ENCODE measurements around the gene ABRAXAS1. TPM values are rescaled to one million over a fixed set of nuclear protein-coding genes. Genes with fewer than 3 reads are reported as not detected.
"Not testable (repeated sequence)": the region's sequence is repeated elsewhere in the genome, so short reads cannot be mapped to it uniquely, and the experiment has no call there.

Gene ABRAXAS1
- total and polyA plus RNA-seq, 4 donors, result 4.3 to 23.4 (median 7.2) TPM

DNA sequence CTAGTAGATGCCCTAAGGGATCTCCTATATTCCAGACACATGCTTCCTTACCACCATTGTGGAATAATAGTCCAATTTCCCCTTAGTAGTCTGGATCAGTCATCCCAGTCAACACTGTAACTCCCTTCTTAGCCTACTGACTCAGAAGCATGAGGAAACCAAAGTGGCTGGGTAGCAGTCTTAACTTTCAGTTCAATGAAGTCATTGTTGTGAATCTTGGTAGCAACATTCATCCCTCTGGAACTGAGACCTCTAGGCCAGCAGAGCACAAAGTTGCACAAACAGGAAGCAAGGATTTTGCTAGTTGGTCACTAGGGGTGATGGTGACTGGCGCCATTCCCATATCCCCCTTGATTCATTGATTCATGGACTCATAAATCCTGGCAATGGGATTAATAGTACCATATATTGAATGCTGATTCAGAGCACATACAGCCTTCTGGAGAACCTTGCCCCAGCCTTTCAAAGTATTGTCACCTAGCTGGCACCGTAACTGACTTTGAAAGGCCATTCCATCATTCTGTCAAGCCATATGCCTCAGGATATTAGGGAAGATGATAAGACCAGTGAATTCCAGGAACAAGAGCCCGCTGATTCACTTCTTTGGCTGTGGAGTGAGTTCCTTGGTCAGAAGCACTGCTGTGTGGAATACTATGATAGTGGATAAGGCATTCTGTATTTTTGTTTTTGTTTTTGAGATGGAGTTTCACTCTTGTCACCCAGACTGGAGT, 31.3 kb upstream of the ABRAXAS1 start:
- Histone ChIP-seq H3K27ac (ENCODE audit: low read depth in 1 of 2, low read length in 1 of 2) (no peak overlapping the region), H3K9me3 (ENCODE audit: control insufficient read depth in 4 of 4, insufficient read depth in 3 of 4, low read length in 3 of 4) (no peaks in the 10 kb centered on the region), H3K9ac (ENCODE audit: insufficient read depth in 1 of 2, low read length in 2 of 2) (no peak overlapping the region), H3K27me3 (ENCODE audit: control insufficient read depth in 3 of 3, insufficient read depth in 3 of 3, low read length in 2 of 3) (peaks cover 0 to 2% (median 0%) of the 10 kb centered on the region in 3 donors), H3K4me3 (no peak overlapping the region), H3K36me3 (ENCODE audit: control insufficient read depth in 4 of 4, insufficient read depth in 4 of 4, low read length in 4 of 4) (no peaks in the 10 kb centered on the region), H3K4me1 (ENCODE audit: control insufficient read depth in 5 of 5, insufficient read depth in 5 of 5, low read length in 5 of 5) (no peaks in the 10 kb centered on the region)
- ATAC-seq (ENCODE audit: insufficient read depth, low FRiP score), result peak; percentile 58
- DNase-seq, result no peak
- TF ChIP-seq, protein P1, sequence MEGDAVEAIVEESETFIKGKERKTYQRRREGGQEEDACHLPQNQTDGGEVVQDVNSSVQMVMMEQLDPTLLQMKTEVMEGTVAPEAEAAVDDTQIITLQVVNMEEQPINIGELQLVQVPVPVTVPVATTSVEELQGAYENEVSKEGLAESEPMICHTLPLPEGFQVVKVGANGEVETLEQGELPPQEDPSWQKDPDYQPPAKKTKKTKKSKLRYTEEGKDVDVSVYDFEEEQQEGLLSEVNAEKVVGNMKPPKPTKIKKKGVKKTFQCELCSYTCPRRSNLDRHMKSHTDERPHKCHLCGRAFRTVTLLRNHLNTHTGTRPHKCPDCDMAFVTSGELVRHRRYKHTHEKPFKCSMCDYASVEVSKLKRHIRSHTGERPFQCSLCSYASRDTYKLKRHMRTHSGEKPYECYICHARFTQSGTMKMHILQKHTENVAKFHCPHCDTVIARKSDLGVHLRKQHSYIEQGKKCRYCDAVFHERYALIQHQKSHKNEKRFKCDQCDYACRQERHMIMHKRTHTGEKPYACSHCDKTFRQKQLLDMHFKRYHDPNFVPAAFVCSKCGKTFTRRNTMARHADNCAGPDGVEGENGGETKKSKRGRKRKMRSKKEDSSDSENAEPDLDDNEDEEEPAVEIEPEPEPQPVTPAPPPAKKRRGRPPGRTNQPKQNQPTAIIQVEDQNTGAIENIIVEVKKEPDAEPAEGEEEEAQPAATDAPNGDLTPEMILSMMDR (IDR thresholded peaks at IDR 0.05; ENCODE audit: control extremely low read depth, extremely low read depth), result no peak
- WGBS, 2 donors, result 54 to 91% methylated on average over 3 of the region's 3 CpGs

DNA sequence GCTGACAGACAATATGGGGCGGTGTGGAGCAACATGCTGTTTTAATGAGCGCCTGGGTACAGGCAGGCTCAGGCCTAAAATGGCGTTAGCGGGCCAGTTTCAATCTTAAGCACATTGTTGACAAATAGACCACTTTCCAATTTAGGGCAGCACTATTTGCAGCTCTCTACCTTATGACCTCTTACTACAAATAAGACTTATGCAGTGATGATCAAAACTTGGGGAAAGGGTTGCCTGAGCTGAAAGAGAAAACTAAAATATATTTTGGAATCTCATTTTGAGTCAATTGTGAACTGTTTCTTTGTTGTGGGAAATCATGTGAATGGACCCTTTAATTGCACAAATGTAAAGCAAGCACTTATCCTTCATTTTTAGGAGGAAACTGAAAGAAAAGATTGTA, 25.5 kb upstream of the ABRAXAS1 start:
- H3K4me3 ChIP-seq, result no peak overlapping the region
- WGBS, 2 donors, result 73 to 99% methylated on average over 4 of the region's 4 CpGs
- H3K4me1 ChIP-seq (ENCODE audit: control insufficient read depth in 5 of 5, insufficient read depth in 5 of 5, low read length in 5 of 5), result no peaks in the 10 kb centered on the region
- H3K27ac ChIP-seq (ENCODE audit: low read depth in 1 of 2, low read length in 1 of 2), result no peak overlapping the region
- H3K9ac ChIP-seq (ENCODE audit: insufficient read depth in 1 of 2, low read length in 2 of 2), result no peak overlapping the region
- TF ChIP-seq, protein P1 (IDR thresholded peaks at IDR 0.05; ENCODE audit: control extremely low read depth, extremely low read depth), result no peak
- H3K36me3 ChIP-seq (ENCODE audit: control insufficient read depth in 4 of 4, insufficient read depth in 4 of 4, low read length in 4 of 4), result no peaks in the 10 kb centered on the region
- no peak for DNase-seq
- no peaks in the 10 kb centered on the region for H3K9me3 ChIP-seq (ENCODE audit: control insufficient read depth in 4 of 4, insufficient read depth in 3 of 4, low read length in 3 of 4)
- ATAC-seq (ENCODE audit: insufficient read depth, low FRiP score), result no peak
- H3K27me3 ChIP-seq (ENCODE audit: control insufficient read depth in 3 of 3, insufficient read depth in 3 of 3, low read length in 2 of 3), result no peaks in the 10 kb centered on the region

DNA sequence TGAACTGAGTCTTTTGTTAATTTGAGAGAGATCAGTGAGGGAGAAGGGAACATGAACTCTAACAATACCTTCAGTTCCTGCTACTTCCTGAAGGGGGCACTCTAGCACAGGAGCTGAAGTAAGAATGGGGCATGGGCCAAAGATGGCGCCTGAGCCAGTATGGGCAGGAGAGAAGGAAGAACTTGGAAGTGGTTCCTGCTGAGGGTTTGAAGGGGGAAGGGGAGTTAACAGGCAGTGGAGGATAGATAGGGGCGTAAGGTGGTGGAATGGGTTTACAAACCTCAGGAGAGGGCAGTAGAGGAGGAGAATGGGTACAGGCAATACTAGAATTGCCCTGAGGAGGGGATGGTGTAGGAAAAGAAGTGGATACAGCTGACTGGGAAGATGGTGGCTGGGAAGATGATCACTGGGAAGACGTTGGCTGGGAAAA, 24.3 kb upstream of the ABRAXAS1 start:
- peak in 1 of 3 donors; percentile 8 for DNase-seq
- not testable (repeated sequence) for H3K36me3 ChIP-seq (ENCODE audit: control insufficient read depth in 4 of 4, insufficient read depth in 4 of 4, low read length in 4 of 4); H3K9me3 ChIP-seq (ENCODE audit: control insufficient read depth in 4 of 4, insufficient read depth in 3 of 4, low read length in 3 of 4); H3K4me3 ChIP-seq; ATAC-seq (ENCODE audit: insufficient read depth, low FRiP score); H3K4me1 ChIP-seq (ENCODE audit: control insufficient read depth in 5 of 5, insufficient read depth in 5 of 5, low read length in 5 of 5); H3K27ac ChIP-seq (ENCODE audit: low read depth in 1 of 2, low read length in 1 of 2); H3K9ac ChIP-seq (ENCODE audit: insufficient read depth in 1 of 2, low read length in 2 of 2); H3K27me3 ChIP-seq (ENCODE audit: control insufficient read depth in 3 of 3, insufficient read depth in 3 of 3, low read length in 2 of 3)
- TF ChIP-seq, protein P1 (IDR thresholded peaks at IDR 0.05; ENCODE audit: control extremely low read depth, extremely low read depth), result peak; percentile 46
- WGBS, 2 donors, result 66 to 72% methylated on average over 3 of the region's 3 CpGs
